Measurements from ENCODE around the gene ADAM33.

The ADAM33 gene

DNA sequence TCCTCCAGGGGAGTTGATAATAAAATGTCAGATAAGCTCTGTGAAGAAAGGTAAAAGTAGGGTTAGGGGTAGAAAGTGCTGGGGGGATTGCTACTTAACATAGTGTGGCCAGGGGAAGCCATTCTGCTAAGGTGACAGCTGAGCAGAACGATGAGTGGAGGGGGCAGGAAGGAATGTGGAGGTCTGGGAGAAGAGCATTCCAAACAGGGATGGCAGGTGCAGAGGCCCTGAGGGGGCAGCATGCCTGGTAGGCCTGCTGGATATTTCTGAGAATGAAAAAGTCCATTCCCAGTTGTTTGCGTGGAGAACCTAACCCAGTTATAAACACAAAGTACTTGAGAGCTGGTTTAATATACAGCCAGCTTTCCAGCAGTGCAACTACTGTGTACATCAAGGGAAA lies 27.9 kb downstream of the ADAM33 start:
- peak overlapping the region; percentile 62 to 85 (median 80) for H3K27ac Mint-ChIP-seq
- no peaks in the 10 kb centered on the region for H3K9me3 Mint-ChIP-seq
- H3K27me3 Mint-ChIP-seq (ENCODE audit: low read depth), result peaks cover 27% of the 10 kb centered on the region
- H3K4me1 Mint-ChIP-seq, result peaks cover 29% of the 10 kb centered on the region
- TF ChIP-seq, protein P1, sequence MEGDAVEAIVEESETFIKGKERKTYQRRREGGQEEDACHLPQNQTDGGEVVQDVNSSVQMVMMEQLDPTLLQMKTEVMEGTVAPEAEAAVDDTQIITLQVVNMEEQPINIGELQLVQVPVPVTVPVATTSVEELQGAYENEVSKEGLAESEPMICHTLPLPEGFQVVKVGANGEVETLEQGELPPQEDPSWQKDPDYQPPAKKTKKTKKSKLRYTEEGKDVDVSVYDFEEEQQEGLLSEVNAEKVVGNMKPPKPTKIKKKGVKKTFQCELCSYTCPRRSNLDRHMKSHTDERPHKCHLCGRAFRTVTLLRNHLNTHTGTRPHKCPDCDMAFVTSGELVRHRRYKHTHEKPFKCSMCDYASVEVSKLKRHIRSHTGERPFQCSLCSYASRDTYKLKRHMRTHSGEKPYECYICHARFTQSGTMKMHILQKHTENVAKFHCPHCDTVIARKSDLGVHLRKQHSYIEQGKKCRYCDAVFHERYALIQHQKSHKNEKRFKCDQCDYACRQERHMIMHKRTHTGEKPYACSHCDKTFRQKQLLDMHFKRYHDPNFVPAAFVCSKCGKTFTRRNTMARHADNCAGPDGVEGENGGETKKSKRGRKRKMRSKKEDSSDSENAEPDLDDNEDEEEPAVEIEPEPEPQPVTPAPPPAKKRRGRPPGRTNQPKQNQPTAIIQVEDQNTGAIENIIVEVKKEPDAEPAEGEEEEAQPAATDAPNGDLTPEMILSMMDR (IDR thresholded peaks at IDR 0.05; ENCODE audit: unreplicated experiment in 3 of 3), result no peak
- peaks cover 14% of the 10 kb centered on the region for H3K36me3 Mint-ChIP-seq (ENCODE audit: low read depth)
- H3K4me3 Mint-ChIP-seq, result peak overlapping the region in 2 of 3 experiments; percentile 1 to 31

DNA sequence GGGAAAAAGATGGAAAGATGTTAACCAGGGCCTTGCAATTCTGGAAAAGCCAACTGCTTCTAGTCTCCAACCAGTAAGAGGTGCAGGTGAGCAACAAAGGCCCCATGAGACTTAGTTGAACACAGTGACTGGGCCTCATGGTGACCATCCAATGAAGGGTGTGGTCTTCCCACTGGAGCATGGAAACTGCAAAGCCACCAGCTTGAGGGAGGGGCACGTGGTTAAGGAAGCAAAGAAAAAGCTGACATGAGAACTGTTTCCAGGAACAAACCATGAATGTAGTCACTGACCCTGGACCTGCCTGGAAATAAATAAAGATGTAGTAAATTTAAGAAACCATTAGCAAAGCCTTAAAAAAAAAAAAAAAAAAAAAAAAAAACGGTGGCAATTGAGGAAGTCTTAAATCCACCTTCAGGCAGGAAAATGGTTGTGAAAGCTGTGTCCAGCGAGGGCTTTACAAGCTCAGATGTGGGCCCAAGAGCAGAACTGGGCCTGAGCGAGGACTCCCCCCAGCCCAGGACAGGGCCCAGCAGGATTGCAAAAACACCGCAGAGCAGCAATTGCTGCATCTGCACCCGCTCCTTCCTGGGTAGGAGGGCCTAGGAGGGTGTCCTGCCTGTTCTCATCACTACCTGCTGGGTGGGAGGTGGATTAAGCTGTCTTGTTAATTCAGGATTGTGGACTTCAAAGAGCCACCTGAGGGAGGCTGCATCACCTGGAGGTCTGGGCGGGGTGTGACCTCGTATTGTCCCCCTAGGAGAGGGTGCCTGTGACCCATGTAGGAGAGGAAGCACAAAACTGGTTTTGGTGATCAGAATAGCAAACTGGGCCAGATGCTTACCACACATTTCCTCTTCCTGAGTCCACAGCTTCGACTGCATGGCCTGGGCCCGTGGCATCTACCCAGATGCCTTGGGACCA lies 28.9 kb downstream of the ADAM33 start:
- Mint-ChIP-seq H3K4me3 (no peak overlapping the region), H3K4me1 (peaks cover 25% of the 10 kb centered on the region), H3K27ac (peak overlapping the region; percentile 62 to 85 (median 80)), H3K9me3 (no peaks in the 10 kb centered on the region), H3K36me3 (ENCODE audit: low read depth) (peaks cover 20% of the 10 kb centered on the region), H3K27me3 (ENCODE audit: low read depth) (peaks cover 20% of the 10 kb centered on the region)
- TF ChIP-seq, protein P1 (IDR thresholded peaks at IDR 0.05; ENCODE audit: unreplicated experiment in 3 of 3), result no peak

DNA sequence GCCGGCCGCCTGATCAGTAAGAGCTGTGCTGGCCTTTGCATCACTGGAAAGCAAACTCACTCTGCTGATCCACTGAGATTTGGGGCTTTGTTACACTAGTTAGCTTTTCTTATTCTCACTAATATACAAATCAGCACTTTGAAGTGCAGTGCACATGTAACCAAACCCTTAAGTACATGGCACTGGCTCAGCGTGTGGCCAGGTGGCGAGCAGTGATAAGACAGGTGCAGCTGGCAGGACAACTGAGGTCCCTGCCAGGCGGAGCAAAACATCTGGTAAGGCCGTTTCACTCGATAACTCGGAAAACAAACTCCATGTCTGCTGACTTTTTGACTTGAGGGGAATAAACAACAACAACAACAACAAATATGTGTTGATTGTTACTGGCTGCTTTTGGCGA lies 29.6 kb downstream of the ADAM33 start:
- Mint-ChIP-seq H3K4me3 (no peak overlapping the region), H3K36me3 (ENCODE audit: low read depth) (peaks cover 25% of the 10 kb centered on the region), H3K4me1 (peaks cover 25% of the 10 kb centered on the region), H3K9me3 (no peaks in the 10 kb centered on the region), H3K27ac (peak overlapping the region in 2 of 3 experiments; percentile 24 to 25), H3K27me3 (ENCODE audit: low read depth) (peaks cover 13% of the 10 kb centered on the region)
- TF ChIP-seq, protein P1 (IDR thresholded peaks at IDR 0.05; ENCODE audit: unreplicated experiment in 3 of 3), result no peak

DNA sequence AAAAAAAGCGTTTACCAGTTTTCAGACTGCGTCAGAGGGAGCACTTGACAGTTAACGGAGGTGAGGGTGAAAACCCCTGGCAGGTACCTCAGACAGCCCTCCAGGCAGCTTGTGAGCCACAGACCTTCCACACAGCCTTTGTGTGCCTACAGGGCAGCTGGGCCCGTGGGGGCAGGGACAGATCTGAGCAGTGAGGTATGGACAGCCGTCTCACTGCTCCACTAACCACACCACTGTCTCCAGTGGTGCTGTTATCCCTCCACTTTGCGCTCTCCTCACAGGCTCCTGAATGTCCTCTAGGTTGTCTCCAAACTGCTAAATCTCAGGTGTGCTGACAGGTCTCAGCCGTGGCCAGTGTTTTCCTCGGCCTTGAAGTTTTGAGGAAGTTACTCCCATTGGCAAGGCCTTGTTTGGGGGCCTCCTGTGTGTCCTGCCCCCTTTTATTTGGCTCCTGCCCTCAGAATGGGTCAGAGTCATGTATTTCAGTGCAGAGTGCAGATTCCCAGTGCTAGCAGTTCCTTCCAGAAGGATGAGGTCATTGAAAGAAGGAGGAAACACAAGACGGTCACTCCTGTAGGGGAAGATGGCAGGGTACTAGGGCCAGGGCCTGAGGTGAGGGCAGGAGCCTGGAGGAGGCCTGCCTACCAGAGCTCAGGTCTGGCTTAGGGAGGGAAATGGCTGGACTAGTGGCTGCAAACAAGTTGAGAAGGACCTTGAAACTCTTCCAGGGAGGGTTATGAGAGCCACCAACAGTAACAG lies 30.4 kb downstream of the ADAM33 start:
- H3K36me3 Mint-ChIP-seq (ENCODE audit: low read depth), result peaks cover 25% of the 10 kb centered on the region
- no peaks in the 10 kb centered on the region for H3K9me3 Mint-ChIP-seq
- peaks cover 5% of the 10 kb centered on the region for H3K27me3 Mint-ChIP-seq (ENCODE audit: low read depth)
- peaks cover 25% of the 10 kb centered on the region for H3K4me1 Mint-ChIP-seq
- peak overlapping the region in 1 of 3 experiments; percentile 68 for H3K27ac Mint-ChIP-seq
- TF ChIP-seq, protein P1 (IDR thresholded peaks at IDR 0.05; ENCODE audit: unreplicated experiment in 3 of 3), result no peak
- no peak overlapping the region for H3K4me3 Mint-ChIP-seq

DNA sequence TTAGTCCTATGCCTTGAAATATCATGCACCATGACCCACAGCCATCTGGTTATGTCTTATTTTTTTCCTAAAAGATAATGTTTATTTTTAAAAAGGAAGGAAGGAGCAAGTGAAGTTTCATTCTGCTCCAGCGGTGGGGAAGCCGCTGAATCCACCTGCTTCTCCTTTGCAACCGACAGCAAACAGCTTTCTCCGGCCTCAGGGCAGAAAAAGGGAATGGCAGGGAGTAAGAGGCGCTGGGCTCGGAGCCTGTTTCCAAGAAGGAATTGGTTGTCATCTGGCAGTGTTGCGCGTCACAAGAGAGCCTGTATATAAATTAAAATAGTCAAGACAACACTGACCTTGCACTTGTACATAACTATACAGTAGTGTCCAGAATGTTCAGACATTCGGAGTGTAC lies 32.9 kb downstream of the ADAM33 start:
- TF ChIP-seq, protein P1 (IDR thresholded peaks at IDR 0.05; ENCODE audit: unreplicated experiment in 3 of 3), result no peak
- no peak overlapping the region for H3K4me3 Mint-ChIP-seq
- H3K36me3 Mint-ChIP-seq (ENCODE audit: low read depth), result peaks cover 37% of the 10 kb centered on the region
- H3K27me3 Mint-ChIP-seq (ENCODE audit: low read depth), result peaks cover 5% of the 10 kb centered on the region
- H3K9me3 Mint-ChIP-seq, result no peaks in the 10 kb centered on the region
- H3K27ac Mint-ChIP-seq, result no peak overlapping the region
- peaks cover 15% of the 10 kb centered on the region for H3K4me1 Mint-ChIP-seq
